Measurements from ENCODE around the gene SPTSSB.

SPTSSB gene

DNA sequence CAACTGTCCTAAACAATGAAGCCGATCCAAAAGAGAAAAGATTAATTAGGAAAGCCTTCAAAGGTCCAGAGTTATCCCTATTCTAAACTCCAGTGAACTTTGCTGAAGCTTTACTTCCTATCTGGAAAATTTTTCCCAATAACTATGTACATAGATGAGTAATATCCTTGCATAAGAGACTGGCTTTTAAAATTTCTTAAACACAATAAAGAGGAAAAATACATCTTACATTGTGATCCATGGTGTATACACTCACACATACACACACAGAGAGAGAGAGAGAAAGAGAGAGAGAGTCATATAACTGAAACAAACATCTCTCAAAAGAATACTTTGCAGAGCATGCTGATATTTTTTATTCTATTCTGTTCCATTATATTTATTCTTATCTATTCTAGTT lies 20.0 kb downstream of the SPTSSB start:
- no peak overlapping the region for H3K4me3 ChIP-seq
- H3K9me3 ChIP-seq: no peaks in the 10 kb centered on the region
- H3K27ac ChIP-seq: no peak overlapping the region
- DNase-seq: no peak
- H3K27me3 ChIP-seq: no peaks in the 10 kb centered on the region
- intact Hi-C loops (cut with DNase I; ENCODE audit: low total_unique reads): no loop called here
- no peaks in the 10 kb centered on the region for H3K4me1 ChIP-seq
- TF ChIP-seq, protein P1, sequence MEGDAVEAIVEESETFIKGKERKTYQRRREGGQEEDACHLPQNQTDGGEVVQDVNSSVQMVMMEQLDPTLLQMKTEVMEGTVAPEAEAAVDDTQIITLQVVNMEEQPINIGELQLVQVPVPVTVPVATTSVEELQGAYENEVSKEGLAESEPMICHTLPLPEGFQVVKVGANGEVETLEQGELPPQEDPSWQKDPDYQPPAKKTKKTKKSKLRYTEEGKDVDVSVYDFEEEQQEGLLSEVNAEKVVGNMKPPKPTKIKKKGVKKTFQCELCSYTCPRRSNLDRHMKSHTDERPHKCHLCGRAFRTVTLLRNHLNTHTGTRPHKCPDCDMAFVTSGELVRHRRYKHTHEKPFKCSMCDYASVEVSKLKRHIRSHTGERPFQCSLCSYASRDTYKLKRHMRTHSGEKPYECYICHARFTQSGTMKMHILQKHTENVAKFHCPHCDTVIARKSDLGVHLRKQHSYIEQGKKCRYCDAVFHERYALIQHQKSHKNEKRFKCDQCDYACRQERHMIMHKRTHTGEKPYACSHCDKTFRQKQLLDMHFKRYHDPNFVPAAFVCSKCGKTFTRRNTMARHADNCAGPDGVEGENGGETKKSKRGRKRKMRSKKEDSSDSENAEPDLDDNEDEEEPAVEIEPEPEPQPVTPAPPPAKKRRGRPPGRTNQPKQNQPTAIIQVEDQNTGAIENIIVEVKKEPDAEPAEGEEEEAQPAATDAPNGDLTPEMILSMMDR (IDR thresholded peaks at IDR 0.05): no peak
- no peaks in the 10 kb centered on the region for H3K36me3 ChIP-seq

DNA sequence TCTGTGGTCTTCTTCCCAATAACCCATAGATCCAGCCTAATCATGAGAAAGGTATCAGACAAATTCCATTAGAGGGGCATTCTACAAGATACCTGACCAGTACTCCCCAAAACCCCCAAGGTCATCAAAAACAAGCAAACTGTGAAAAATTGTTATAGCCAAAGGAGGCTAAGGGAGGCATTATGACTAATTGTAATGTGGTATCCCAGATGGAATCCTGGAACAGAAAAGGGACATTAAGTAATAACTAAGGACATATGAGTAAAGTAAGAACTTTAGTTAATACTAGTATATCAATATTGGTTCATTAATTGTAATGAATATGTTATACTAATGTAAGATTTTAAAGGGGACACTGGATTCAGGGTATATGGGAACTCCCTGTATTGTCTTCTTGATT lies 20.4 kb downstream of the SPTSSB start:
- Histone ChIP-seq H3K4me3 (no peak overlapping the region), H3K27me3 (no peaks in the 10 kb centered on the region), H3K9me3 (no peaks in the 10 kb centered on the region), H3K36me3 (no peaks in the 10 kb centered on the region), H3K27ac (no peak overlapping the region), H3K4me1 (no peaks in the 10 kb centered on the region)
- intact Hi-C loops (cut with DNase I; ENCODE audit: low total_unique reads): no loop called here
- DNase-seq: no peak
- TF ChIP-seq, protein P1 (IDR thresholded peaks at IDR 0.05): no peak

DNA sequence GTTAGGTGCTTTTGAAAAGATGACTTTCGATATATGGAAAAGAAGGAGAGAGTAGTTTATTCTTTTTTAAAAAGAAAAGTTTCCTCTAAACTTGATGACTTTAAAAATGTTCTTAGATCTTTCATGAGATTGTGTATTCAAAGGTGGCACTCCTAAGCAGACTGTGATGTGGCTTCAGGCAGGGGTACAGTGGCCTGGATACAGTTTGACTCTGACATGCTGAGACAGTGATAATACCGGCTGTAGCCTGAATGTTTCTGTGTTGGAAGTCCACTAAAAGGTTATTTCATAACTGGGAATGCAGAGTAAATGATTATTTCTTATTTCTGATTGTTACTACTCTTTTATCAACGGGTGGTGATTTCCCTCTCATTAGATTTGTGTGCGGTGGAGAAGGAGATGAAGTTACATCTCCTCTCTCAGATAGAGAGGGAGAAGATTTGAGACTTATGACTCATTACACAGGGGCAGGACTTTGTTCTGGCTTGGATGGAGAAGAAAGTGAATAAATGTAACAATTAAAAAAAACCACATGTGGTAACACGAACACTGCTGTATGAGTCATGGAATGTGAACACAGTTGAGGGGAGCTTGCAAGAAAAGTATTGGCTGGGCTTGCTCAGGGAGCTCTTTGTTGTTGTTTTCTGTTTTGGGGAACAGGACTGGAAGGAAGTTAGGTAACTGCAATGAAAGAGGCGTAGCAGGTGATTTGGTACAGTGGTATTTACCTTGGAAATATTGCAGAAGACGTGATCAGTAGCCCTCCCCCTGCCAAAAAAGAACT lies 21.6 kb downstream of the SPTSSB start:
- no peak overlapping the region for H3K4me3 ChIP-seq
- TF ChIP-seq, protein P1 (IDR thresholded peaks at IDR 0.05): no peak
- H3K36me3 ChIP-seq: no peaks in the 10 kb centered on the region
- DNase-seq: no peak
- H3K27me3 ChIP-seq: no peaks in the 10 kb centered on the region
- H3K4me1 ChIP-seq: no peaks in the 10 kb centered on the region
- H3K9me3 ChIP-seq: no peaks in the 10 kb centered on the region
- H3K27ac ChIP-seq: no peak overlapping the region
- intact Hi-C loops (cut with DNase I; ENCODE audit: low total_unique reads): no loop called here

DNA sequence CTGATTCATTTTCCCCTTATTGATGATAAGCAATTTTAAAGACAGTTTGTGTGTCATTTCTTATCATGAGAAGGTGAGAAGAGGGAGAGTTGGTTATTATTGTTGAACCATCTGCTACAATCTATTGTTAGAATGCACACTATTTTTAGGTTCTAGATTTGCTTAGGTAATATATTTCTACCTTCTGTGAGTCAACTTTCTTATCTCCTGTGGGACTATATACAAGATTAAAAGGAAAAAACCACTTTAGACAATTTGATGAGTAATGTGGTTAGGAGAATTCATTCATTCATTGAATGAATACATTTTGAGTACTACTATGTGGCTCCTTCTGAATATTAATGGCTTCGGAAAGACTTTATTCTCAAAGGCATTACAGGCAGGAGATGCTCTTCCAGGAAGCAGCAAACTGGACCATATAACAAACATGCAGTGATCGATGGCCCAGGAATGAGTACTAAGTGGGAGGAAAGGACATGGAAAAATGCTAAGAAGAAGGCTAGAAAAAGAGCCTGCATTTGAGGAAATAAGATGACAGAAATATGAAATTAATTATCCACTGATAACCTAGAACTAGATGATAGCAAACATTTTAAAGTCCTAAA lies 22.4 kb downstream of the SPTSSB start:
- no peaks in the 10 kb centered on the region for H3K27me3 ChIP-seq
- no peaks in the 10 kb centered on the region for H3K9me3 ChIP-seq
- H3K27ac ChIP-seq: no peak overlapping the region
- TF ChIP-seq, protein P1 (IDR thresholded peaks at IDR 0.05): no peak
- DNase-seq: no peak
- intact Hi-C loops (cut with DNase I; ENCODE audit: low total_unique reads): no loop called here
- no peaks in the 10 kb centered on the region for H3K36me3 ChIP-seq
- H3K4me3 ChIP-seq: no peak overlapping the region
- no peaks in the 10 kb centered on the region for H3K4me1 ChIP-seq

DNA sequence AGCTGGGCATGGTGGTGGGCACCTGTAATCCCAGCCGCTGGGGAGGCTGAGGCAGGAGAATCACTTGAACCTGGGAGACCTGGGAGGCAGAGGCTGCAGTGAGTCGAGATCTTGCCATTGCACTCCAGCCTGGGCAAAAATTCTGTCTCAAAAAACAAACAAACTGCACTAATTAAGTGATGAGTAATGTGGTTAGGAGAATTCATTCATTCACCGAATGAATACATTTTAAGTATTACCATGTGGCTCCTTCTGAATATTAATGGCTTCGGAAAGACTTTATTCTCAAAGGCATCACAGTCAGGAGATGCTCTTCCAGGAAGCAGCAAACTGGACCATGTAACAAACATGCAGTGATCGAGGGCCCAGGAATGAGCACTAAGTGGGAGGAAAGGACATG lies 23.6 kb downstream of the SPTSSB start:
- H3K4me1 ChIP-seq: no peaks in the 10 kb centered on the region
- TF ChIP-seq, protein P1 (IDR thresholded peaks at IDR 0.05): no peak
- no peaks in the 10 kb centered on the region for H3K27me3 ChIP-seq

More for the DNA sequence above, 23.6 kb downstream of the SPTSSB start:
- no peak for DNase-seq
- no peak overlapping the region for H3K4me3 ChIP-seq
- intact Hi-C loops (cut with DNase I; ENCODE audit: low total_unique reads): no loop called here
- no peak overlapping the region for H3K27ac ChIP-seq
- no peaks in the 10 kb centered on the region for H3K9me3 ChIP-seq
- no peaks in the 10 kb centered on the region for H3K36me3 ChIP-seq
